Activated CD4-positive, alpha-beta T cell treated with anti-CD3 and anti-CD28 coated beads, Interleukin-2, Interleukin-6, amounts not matched to agents 100 ng/mL and 50 ng/mL, durations not matched to agents 16 hours and 8 hours (primary cell): ENCODE data around the gene FBXL20.
"Not testable (repeated sequence)": the region's sequence is repeated elsewhere in the genome, so short reads cannot be mapped to it uniquely, and the experiment has no call there.

Experiments used
- DNase-seq: peaks from one replicate; pipeline ENCODE4 v3.0.0-alpha.2; 2020

FBXL20 gene

DNA sequence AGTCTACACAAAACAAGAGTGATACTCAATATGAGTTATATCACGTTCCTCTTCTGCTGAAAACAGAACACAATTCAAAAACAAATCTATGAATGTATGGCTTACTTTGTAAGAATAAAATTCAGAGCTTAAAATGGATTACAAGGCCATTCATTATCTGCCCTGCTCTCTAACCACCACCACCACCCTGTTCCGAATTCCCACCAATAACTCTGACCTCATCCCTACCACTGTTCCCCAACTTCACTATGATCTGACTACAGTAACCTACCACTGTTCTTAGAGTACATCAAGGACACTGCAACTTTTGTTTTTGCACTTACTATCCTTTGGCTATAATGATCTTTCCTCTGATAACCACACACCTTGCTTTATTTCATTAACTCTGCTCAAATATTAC is 21.3 kb downstream of the FBXL20 start:
- peak; percentile 9 for DNase-seq

DNA sequence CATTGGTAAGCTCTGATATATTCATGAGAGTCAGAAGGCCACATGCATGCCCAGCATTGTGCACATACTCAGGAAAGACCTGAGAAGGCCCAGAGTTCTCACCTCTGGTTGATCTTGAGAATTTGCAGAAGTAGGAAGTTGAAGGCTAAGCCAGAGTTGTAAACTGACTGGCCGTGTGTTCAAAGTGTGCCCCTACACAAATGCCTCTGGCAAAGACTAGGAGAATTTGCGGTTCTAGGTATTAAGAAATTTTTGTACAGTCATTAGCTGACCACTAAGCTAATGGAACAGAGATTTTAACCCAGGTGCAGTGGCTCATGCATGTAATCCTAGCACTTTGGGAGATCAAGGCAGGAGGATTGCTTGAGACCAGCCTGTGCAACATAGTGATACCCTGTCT is 25.0 kb downstream of the FBXL20 start:
- DNase-seq = no peak

DNA sequence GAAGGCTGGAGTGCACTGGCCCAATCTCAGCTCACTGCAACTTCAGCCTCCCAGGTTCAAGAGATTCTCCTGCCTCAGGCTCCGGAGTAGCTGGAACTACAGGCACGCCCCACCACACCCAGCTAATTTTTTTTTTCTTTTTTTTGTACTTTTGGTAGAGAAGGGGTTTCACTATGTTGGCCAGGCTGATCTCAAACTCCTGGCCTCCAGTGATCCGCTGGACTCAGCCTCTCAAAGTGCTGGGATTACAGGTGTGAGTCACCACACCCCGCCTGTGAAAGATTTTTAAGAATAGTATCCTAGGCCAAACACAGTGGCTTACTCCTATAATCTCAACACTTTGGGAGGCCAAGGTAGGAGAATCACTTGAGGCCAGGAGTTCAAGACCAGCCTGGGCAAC is 33.6 kb downstream of the FBXL20 start:
- not testable (repeated sequence) for DNase-seq

DNA sequence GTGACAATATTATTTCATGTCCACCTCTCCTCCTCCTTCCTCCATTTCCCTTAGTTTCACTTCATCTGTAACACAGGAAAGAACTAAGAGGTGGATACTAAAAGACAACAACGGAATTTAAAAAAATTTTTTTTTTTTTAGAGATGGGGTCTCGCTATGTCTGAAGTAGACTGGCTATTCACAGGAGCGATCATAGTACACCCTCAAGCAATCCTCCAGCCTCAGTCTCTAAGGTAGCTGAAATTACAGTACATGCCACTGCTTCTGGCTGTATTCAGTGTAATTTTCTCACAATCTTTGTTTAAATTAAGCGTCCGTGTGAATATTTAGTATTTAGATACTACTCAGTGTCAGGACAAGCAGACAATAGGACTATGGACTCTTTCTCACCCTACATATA is 35.6 kb downstream of the FBXL20 start:
- no peak for DNase-seq

DNA sequence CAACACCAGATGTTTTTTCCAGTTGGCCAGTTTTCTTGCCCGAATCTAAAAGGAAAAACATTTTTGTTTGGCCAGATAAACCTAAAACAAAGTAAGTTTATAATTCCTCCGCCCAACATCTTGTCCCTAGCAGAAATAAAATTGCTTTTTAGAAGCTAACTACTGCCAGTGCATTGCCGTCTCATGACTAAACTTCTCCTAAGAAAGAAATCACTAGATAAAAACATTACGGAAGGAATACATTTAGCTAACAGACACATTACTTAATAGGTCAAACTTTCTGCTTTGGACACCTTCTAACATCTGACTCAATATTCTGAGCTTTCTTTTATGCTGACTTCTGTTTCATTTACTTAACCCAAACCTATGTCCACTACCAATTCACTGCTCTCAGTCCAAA is 36.2 kb downstream of the FBXL20 start:
- no peak for DNase-seq

DNA sequence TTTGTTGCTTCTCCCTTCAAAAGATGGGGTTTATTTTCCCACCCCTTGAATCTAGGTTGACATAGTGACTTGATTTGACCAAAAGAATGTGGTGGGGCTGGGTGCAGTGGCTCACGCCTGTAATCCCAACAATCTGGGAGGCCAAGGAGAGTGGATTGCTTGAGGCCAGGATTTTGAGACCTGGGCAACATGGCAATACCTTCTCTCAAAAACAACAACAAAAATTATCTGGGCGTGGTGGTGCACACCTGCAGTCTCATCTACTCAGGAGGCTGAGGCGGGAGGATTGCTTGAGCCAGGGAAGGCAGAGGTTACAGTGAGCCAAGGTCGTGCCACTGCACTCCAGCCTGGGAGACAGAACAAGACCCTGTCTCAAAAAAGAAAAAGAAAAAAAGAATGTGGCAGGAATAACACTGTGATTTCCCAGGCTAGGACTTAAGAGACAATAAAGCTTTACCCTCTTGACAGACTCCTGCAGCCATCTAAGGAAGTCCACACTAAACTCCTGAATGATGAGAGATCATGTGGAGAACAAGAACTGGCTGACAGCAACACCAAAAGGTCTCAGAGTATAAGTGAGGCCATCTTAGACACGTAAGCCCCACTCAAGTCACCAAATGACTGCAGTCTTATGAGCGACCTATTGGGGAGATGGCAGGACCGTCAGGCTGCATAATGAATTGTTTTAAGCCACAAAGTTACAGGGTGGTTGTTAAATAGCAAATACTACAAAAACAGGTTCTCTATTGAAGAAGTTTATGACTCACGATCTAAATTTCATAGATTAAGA is 37.0 kb downstream of the FBXL20 start:
- DNase-seq = no peak

DNA sequence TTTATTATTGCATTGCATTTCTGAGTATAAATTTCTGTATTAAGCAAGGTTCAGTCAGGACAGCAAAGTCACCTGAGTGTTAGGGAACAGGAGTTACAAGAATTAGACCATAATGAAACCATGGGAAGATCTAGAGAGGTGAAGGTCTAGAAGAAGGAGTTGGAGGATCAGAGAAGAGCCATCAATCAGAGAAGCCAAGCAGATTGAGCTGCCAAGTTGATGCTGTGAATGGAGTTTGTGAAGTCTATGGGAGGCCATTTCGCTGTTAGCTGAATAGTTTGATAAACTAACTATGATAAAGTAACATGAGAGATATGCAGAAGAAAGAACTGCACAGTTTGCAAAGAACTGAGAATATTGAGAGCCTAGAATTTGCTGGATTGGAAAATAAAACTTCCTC is 40.4 kb downstream of the FBXL20 start:
- no peak for DNase-seq

DNA sequence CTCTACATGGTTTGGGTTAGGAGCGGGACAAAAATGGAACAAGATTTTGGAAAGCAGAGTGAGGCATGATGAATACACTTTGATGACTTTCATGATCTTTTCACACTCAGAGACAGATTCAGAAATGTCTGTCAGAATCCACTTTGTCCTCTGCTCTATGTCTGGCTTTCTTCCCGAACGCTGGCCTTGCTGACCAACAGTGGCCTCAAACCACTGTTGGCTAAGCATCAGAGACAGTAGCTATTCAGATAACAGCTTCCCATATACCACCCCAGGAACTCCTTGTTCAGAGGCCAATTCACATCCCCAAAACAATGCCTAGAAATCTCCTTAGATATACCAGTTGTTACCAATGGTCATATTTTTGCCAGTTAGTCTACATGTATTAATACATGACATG is 40.9 kb downstream of the FBXL20 start:
- DNase-seq = no peak

DNA sequence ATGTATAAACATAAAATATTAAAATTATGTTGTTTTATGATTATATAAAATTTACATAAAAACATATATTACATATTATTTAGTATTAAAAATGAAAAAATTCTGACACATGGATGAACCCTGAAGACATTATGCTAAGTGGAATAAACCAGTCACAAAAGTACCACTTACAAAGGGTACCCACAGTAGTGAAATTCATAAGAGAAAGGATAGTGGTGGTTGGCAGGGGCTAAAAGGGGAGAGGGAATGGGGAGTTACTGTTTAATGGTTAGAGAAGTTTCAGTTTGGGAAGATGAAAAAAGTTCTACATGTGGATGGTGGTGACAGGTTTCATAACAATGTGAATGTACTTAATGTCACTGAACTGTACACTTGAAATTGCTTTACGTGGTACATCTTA is 41.4 kb downstream of the FBXL20 start:
- no peak for DNase-seq

DNA sequence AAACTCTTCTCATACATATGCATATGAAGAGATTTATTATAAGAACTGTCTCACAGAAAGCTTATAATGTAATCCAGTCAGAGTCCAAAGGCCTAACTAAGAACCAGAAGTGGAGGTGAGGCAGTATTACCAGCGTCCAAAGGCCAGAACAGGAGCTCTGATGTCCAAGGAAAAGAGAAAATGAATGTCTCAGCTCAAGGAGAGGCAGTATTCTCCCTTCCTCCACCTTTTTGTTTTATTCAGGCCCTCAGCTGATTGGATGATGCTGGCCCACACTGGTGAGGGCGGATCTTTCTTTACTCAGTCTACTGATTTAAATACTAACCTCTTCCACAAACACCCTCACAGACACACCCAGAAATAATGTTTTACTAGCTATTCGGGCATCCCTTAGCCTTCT is 43.4 kb downstream of the FBXL20 start:
- no peak for DNase-seq

DNA sequence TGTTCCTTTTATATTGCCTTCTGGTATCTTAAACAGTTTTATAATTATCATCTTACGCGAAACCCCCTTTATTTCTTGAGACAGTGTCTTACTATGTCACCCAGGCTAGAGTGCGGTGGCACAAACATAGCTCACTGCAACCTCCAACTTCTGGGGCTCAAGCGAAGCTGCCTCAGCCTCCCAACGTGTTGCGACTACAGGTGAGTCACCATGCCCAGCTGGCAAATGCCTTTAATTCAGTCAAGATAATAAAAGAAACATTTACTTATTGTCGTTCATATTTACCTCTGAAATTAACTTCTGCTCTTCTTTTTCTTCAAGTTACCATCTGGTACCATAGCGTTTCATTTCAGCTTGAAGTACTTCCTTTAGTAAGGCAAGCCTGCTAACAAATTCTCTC is 43.9 kb downstream of the FBXL20 start:
- DNase-seq = no peak

DNA sequence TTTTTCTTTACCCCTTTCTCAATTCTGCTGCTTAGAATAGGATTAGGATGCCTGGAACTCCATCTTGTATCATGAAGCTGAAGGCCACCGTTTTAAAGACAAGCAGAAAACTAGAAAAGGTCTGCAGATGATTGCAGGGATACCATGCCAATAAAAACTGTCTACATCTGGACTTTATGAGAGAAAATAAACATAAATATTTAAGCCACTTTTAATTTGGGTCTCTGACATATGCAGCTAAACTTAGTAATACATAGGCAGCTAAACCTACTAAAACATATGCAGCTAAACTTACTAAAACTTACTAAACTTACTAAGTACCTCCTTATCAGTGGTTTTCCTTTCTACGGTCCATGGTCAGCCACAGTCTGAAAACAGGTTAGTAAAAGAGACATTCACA is 48.4 kb downstream of the FBXL20 start:
- DNase-seq = no peak

DNA sequence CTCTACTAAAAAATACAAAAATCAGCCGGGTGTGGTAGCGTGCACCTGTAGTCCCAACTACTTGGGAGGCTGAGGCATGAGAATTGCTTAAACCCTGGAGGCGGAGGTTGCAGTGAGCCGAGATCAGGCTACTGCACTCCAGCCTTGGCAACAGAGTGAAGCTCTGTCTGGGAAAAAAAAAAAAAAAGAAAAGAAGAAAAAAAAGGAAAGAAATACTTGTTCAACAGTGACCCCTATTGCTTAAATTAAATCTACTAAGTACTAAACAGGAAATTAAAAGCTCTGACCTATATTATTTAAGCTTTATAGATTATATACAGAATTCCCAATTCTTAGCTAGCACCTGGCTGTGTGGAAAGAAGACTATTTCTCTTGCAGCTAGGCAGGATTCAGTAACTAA is 48.9 kb downstream of the FBXL20 start:
- no peak for DNase-seq

DNA sequence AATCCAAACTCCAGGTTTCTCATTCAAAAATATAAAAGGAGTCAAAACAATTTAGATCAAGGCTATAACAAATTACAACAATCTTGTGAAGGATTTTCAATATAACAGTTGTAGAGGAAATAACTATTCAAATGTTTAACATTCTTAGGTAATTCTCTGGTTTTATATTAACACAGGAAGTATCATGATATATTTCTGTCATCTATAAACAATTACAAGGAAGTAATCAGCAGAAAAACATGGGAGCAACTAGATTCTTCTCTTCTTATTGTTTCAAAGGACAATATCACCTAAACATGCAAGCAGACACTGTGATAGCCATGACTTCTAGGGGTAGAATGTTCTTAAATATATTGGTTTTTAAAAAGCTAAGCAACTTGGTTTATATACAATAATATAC is 49.9 kb downstream of the FBXL20 start:
- DNase-seq = no peak

DNA sequence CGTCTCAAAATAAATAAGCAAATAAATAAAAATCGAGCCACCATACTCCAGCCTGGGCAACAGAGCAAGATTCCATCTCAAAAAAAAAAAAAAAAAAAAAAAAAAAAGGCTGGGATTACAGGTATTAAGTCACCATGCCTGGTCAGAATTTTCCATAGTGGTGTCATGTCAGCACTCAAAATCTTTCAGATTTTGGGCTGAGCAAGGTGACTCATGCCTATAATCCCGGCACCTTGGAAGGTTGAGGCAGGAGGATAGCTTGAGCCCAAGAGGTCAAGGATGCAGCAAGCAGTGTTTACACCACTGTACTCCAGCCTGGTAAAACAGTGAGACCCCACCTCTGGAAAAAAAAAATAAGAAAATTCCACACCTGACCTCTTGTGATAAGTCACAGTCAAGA is 52.2 kb downstream of the FBXL20 start:
- DNase-seq = no peak

DNA sequence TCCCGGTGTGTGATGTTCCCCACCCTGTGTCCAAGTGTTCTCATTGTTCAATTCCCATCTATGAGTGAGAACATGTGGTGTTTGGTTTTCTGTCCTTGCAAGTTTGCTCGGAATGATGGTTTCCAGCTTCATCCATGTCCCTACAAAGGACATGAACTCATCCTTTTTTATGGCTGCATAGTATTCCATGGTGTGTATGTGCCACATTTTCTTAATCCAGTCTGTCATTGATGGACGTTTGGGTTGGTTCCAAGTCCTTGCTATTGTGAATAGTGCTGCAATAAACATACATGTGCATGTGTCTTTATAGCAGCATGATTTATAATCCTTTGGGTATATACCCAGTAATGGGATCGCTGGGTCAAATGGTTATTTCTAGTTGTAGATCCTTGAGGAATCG is 54.6 kb downstream of the FBXL20 start:
- DNase-seq = not testable (repeated sequence)

DNA sequence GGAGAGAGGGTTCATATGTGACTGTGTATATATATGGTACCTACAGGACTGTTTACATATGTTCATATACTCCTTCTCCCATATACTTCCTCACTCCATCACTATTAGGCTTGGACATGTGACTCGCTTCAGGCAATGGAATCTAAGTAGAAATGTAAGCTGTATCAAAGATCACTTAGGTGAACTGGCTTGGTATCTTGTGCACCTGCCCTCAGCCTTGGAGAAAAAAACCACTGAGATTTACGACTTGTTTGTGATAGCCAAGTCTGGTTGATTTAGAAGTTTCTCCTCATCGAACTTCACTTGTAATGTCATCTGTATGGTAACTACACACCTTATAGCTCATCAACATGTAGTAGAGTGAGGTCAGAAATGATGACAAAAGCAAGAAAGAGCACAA is 59.9 kb downstream of the FBXL20 start:
- no peak for DNase-seq

DNA sequence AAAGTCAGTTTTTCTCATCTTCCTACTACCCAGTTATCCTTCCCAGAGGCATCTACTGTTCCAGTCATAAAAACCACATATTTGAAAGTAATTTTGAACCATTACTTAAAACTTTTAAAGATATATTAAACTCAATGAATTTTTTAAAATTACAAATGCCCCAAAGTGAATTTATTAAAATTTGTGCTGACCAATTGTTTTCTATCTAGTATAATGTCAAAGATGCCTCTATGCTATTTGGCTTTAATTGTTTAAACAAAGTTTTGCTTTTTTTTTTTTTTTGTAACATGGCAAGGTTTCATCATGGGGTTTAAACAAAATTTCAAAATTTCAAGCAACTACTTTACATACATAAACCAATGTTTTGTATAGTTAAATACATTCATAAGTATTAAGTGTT is 60.7 kb downstream of the FBXL20 start:
- no peak for DNase-seq

DNA sequence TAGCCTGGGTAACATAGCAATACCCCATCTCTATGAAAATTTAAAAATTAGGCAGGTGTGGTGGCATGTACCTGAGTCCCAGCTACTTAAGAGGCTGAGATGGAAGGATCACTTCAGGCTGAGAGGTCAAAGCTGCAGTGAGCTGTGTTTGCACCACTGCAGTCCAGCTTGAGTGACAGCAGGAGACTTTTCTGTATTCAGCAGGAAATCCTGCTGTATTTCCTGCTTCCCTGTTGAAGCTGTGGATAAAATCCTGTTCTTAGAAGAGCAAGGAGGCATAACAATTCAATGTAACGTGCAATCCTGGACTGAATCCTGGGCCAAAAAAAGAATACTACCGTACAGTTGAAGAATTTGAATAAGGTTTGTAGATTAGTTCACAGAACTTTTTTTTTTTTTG is 62.2 kb downstream of the FBXL20 start:
- DNase-seq = no peak

DNA sequence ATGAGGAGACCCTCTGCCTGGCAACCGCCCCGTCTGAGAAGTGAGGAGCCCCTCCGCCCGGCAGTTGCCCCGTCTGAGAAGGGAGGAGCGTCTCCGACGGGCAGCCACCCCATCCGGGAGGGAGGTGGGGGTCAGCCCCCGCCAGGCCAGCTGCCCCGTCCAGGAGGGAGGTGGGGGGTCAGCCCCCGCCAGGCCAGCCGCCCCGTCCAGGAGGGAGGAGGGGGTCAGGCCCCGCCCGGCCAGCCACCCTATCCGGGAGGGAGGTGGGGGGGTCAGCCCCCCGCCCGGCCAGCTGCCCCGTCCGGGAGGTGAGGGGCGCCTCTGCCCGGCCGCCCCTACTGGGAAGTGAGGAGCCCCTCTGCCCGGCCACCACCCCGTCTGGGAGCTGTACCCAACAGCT is 63.8 kb downstream of the FBXL20 start:
- not testable (repeated sequence) for DNase-seq

DNA sequence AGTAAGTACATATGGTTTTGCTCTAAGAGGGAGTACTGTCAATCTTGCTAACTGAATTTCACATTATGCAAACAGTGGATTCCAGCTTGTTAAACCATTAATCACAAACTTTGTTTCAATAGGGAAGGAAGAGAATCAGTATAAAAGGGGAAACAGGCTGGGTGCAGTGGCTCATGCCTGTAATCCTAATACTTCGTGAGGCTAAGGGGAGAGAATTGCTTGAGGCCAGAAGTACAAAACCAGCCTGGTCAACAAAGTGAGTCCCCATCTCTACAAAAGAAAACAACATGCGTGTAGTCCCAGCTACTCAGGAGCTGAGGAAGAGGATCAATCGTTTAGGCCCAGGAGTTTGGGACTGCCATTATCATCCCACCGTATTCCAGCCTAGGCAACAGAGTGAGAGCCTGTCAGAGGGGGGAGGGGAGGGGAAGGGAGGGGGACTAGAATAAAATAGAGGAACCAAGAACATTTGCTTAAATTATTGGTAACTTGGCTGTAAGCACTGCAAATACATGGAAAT is 65.7 kb downstream of the FBXL20 start:
- DNase-seq = no peak

DNA sequence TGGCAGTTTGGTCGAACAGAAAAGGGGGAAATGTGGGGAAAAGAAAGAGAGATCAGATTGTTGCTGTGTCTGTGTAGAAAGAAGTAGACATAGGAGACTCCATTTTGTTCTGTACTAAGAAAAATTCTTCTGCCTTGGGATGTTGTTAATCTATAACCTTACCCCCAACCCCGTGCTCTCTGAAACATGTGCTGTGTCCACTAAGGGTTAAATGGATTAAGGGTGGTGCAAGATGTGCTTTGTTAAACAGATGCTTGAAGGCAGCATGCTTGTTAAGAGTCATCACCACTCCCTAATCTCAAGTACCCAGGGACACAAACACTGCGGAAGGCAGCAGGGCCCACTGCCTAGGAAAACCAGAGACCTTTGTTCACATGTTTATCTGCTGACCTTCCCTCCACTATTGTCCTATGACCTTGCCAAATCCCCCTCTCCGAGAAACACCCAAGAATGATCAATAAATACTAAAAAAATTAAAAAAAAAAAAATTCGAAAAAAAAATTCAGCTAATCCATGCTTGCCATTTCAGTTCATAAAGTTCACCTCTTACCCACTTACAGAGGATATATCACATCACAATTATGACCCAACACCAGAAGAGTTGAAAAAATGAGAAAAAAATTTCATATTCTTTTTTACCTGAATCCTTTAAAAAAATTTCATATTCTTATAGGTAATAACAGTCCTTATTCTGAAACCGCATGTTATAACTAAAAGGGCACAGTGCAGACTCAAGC is 67.2 kb downstream of the FBXL20 start:
- DNase-seq = not testable (repeated sequence)

DNA sequence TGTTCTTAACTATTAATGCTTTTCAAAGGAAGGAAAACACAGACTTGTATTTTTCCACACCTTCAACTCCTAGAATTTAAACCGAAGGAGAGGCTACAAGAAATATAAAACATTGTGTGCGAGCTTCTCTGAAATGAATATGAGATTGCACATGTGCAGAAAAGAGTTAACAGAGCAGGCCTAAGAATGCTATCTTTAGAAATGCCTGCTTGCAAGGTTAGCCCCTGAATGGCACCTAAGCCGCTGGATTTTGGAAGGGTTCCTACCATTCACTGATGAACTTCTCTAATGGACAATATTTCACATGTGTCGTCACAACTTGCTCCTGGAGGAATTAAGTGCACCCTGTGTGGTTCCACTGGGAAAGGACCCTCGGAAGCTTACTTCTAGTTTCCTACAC is 69.3 kb downstream of the FBXL20 start:
- DNase-seq = no peak

DNA sequence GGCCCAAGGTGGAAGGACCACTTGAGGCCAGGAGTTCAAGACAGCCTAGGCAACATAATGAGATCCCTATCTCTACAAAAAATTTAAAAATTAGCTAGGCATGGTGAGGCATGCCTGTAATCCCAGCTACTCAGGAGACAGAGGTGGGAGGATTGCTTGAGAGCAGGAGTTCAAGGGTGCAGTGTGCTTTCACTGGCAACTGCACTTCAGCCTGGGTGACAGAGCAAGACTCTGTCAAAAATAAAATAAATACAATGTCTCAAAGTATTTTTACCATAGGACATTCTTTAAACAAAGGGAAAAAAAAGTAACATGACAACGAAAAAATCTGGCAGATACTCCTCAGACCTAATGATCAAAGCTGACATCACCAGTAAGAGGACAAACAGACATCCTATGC is 72.6 kb downstream of the FBXL20 start:
- DNase-seq = no peak

DNA sequence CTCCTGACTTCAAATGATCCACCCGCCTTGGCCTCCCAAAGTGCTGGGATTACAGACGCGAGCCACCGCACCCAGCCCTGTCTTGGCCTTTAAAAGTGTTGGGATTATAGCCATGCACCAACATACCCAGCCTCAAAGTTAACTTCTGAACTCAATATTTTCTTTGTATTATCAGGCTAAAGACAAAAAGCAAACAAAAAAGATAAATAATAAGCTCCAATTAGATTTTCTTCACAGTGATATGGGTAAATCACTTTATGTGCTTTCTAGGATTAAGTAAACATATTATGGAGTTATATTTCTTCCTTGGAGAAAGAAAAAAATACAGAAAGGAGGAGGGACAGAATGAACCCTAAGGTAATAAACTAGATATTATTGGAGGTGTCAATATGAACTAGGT is 74.3 kb downstream of the FBXL20 start:
- no peak for DNase-seq
